Measurements from ENCODE around the gene MBOAT7.

The MBOAT7 gene

GRCh38 chr19:54154603-54155345, 34.6 kb downstream of the MBOAT7 start:
- Histone ChIP-seq H3K27ac (no peak overlapping the region), H3K4me3 (no peak overlapping the region)
- TF ChIP-seq CTCF (IDR thresholded peaks at IDR 0.05), result no peak

GRCh38 chr19:54153731-54154326, 35.6 kb downstream of the MBOAT7 start:
- Histone ChIP-seq H3K4me3 (no peak overlapping the region), H3K27ac (peak overlapping the region in 1 of 2 donors; percentile 56)
- no peak for TF ChIP-seq CTCF (IDR thresholded peaks at IDR 0.05)
- DNase-seq (ENCODE audit: low spot score), result no peak

More at GRCh38 chr19:54154603-54155345, 34.6 kb downstream of the MBOAT7 start:
- DNase-seq (ENCODE audit: low spot score), result no peak

DNA sequence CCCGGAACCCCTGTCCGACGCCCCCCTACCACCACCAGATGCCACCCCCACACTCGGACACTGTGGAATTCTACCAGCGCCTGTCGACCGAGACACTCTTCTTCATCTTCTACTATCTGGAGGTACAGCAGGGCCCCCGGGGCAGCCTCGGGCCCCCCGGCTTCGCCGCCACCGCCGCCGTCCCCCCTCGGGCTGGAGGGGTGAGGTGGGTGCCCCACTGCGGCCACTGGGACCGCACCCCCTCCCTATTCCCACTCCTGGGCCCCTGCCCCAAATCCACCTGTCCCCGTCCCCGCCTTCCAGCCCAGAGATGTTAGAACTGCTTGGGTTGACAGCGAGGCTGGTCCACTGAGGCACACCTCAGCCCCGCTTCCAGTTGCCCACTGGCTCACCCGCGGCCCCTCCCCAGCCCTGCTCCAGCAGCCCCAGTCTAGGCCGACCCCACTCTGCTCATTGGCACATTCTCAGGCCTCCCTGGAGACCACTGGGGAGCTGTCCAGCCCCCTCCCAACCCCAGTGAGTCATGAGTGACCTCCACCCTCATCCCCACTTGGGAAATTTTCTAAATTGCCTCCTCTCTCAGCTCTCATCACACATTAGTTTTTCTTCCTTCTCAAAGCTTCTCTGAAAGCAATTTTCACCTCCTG, 36.4 kb downstream of the MBOAT7 start:
- H3K27ac ChIP-seq, result peak overlapping the region in 1 of 2 donors; percentile 56
- no peak for DNase-seq (ENCODE audit: low spot score)
- no peak for TF ChIP-seq CTCF (IDR thresholded peaks at IDR 0.05)
- no peak overlapping the region for H3K4me3 ChIP-seq

- no peak for TF ChIP-seq CTCF (IDR thresholded peaks at IDR 0.05)
- no peak overlapping the region for H3K4me3 ChIP-seq
- no peak overlapping the region for H3K27ac ChIP-seq
- DNase-seq (ENCODE audit: low spot score), result no peak
Measured at GRCh38 chr19:54152267-54152666, 37.1 kb downstream of the MBOAT7 start.

- Histone ChIP-seq H3K27ac (no peak overlapping the region), H3K4me3 (no peak overlapping the region)
- no peak for DNase-seq (ENCODE audit: low spot score)
- TF ChIP-seq CTCF (IDR thresholded peaks at IDR 0.05), result no peak
Measured at GRCh38 chr19:54151362-54152035, 37.9 kb downstream of the MBOAT7 start.

DNA sequence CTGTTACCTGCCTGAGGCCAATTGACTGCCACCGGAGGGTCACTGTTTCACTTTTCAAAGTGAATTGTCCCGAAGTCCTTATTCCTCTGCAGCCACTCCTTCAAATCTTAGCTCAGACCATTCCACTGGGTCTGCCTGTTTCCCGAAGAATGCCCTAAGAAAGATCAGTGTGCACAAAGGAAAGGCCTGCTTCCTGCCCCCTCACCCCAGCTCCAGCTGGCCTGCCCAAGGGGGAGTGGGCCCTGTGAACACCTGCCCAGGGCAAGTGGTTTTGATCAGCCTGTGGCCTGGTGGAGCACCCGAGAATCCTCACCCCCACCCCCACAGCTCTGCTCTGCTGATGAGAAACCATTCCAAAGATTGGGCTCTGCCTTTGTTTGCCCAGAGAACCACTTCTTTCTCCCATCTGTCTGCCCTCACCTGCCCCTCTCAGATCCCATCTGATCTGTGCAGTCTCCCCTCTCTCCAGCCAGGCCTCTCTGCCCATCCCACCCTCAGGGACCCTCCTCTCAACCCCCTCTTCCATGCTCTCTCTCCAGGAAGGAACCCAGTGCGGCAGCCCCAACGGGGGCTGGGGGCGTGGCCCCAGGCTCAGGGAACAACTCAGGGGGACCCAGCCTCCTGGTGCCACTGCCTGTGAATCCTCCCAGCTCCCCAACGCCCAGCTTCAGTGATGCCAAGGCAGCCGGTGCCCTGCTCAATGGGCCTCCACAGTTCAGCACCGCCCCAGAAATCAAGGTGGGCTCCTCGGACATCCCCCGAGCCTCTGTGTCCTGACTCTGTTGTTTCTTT, 40.2 kb downstream of the MBOAT7 start:
- DNase-seq (ENCODE audit: low spot score), result no peak
- H3K27ac ChIP-seq, result no peak overlapping the region

More for the DNA sequence above, 40.2 kb downstream of the MBOAT7 start:
- no peak overlapping the region for H3K4me3 ChIP-seq
- TF ChIP-seq CTCF (IDR thresholded peaks at IDR 0.05), result no peak

Data from coronary artery (tissue), 2 donors.